ENCODE results near the gene FREM2.

FREM2 gene

DNA sequence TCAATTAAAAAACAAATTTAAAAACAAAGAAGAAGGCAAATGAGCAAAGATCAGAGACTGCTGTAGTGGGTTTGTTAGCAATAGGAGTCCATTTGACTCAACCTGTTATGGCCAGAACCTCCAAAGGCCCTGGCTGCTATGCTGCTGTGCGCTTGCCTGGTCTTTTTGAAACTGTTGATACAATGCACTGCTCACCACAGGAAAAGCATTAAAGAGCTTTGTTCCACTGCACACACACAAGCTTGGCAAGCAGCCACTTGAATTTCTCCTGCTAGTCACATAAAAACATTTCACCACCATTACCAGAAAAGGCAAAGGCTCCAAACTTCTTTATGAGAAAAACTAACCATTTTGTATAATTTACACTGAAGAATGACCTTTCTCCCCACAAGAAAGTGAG lies 132.2 kb downstream of the FREM2 start:
- Mint-ChIP-seq H3K27ac (no peak overlapping the region), H3K9me3 (no peaks in the 10 kb centered on the region), H3K4me1 (ENCODE audit: low read depth) (no peaks in the 10 kb centered on the region), H3K4me3 (no peak overlapping the region), H3K36me3 (ENCODE audit: low read depth) (no peaks in the 10 kb centered on the region), H3K27me3 (peaks cover 6% of the 10 kb centered on the region)
- no peak for DNase-seq

DNA sequence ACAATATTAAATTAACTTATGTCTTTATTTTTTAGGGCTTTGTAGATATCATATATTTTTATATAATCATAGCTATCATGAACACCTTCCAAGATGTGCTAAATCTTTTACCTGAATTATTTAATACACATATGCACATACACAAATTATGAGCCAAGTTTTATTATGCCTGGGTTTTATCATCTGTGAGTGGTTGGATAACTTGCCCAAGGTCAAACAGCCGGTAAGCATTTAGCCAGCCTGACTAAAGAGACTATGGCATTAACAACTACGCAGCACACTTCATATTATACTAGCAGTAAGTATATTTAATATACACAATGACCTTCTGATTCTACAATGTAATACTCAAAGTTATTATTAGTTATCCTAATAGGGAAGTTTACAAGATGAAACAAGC lies 132.7 kb downstream of the FREM2 start:
- H3K27ac Mint-ChIP-seq: no peak overlapping the region
- H3K36me3 Mint-ChIP-seq (ENCODE audit: low read depth): no peaks in the 10 kb centered on the region
- DNase-seq: no peak
- no peaks in the 10 kb centered on the region for H3K4me1 Mint-ChIP-seq (ENCODE audit: low read depth)
- peaks cover 6% of the 10 kb centered on the region for H3K27me3 Mint-ChIP-seq
- H3K4me3 Mint-ChIP-seq: no peak overlapping the region
- H3K9me3 Mint-ChIP-seq: no peaks in the 10 kb centered on the region

GRCh38 chr13:38821770-38822551 lies 135.1 kb downstream of the FREM2 start:
- Mint-ChIP-seq H3K27me3 (peaks cover 10% of the 10 kb centered on the region), H3K4me3 (no peak overlapping the region), H3K4me1 (ENCODE audit: low read depth) (no peaks in the 10 kb centered on the region), H3K27ac (no peak overlapping the region), H3K9me3 (no peaks in the 10 kb centered on the region), H3K36me3 (ENCODE audit: low read depth) (no peaks in the 10 kb centered on the region)
- no peak for DNase-seq

- DNase-seq: no peak
- Mint-ChIP-seq H3K4me3 (no peak overlapping the region), H3K27me3 (peaks cover 10% of the 10 kb centered on the region), H3K9me3 (no peaks in the 10 kb centered on the region), H3K36me3 (ENCODE audit: low read depth) (no peaks in the 10 kb centered on the region), H3K4me1 (ENCODE audit: low read depth) (no peaks in the 10 kb centered on the region), H3K27ac (no peak overlapping the region)
Measured at GRCh38 chr13:38824342-38824741, 137.5 kb downstream of the FREM2 start.

DNA sequence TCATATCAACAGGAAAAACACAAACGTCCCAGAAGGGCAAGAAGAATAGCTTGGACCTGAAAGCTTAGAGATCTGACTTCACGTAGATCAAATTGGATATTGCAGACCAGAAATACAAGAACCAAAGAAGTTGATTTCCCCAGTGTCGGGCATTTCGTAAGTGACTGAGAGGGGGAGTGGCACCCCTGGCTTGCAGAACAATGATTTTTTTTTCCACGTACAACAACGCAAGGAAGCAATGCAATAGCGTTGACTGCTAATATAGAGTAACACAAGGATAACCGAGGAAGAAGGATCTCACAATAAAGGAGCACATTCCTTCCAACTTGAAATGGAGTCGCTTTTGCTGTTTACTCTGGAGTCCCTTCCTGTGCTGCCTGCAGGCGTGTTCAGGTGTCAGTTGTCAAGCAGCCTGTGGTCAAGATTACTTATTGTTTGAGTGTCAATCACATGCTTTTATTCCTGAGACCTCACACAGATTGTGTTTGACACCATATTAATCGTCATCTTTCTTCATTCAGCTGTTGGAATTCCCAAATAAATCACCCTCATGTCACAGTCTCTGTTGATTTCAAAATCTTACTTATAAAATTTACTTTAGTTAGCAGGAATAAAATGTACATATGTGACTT lies 139.4 kb downstream of the FREM2 start:
- no peaks in the 10 kb centered on the region for H3K4me1 Mint-ChIP-seq (ENCODE audit: low read depth)
- H3K27ac Mint-ChIP-seq: no peak overlapping the region
- no peak for DNase-seq
- no peak overlapping the region for H3K4me3 Mint-ChIP-seq
- H3K27me3 Mint-ChIP-seq: peaks cover 10% of the 10 kb centered on the region
- H3K9me3 Mint-ChIP-seq: no peaks in the 10 kb centered on the region
- no peaks in the 10 kb centered on the region for H3K36me3 Mint-ChIP-seq (ENCODE audit: low read depth)

- Mint-ChIP-seq H3K27ac (no peak overlapping the region), H3K36me3 (ENCODE audit: low read depth) (no peaks in the 10 kb centered on the region), H3K4me1 (ENCODE audit: low read depth) (no peaks in the 10 kb centered on the region), H3K9me3 (no peaks in the 10 kb centered on the region), H3K4me3 (no peak overlapping the region), H3K27me3 (peaks cover 6% of the 10 kb centered on the region)
- DNase-seq: no peak
Measured at GRCh38 chr13:38830442-38831045, 143.7 kb downstream of the FREM2 start.

DNA sequence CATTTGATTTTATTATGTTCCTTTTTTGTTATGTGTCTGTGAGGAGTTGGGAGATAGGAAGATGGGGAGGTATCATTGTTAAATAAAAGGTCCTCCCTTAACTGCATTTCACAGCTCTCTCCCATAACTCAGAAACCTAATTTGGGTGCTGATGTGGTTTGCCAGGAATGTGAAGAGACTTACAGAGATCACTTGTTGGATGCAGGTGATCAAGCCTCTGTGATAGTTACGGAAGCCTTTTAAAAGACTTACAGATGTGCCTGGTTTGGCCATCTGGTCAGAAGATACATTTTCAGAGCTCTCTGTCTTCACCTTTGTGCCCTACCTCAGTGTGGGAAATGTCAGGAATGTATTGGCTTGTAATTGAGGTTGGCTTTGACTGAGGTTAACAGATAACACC lies 157.7 kb downstream of the FREM2 start:
- peaks cover 3% of the 10 kb centered on the region for H3K27me3 Mint-ChIP-seq

GRCh38 chr13:38848360-38848759 lies 161.5 kb downstream of the FREM2 start:
- H3K9me3 Mint-ChIP-seq: no peaks in the 10 kb centered on the region
- peaks cover 5% of the 10 kb centered on the region for H3K27me3 Mint-ChIP-seq
- no peak overlapping the region for H3K27ac Mint-ChIP-seq
- H3K4me1 Mint-ChIP-seq (ENCODE audit: low read depth): no peaks in the 10 kb centered on the region
- H3K4me3 Mint-ChIP-seq: no peak overlapping the region
- H3K36me3 Mint-ChIP-seq (ENCODE audit: low read depth): no peaks in the 10 kb centered on the region
- no peak for DNase-seq

More for the DNA sequence above, 157.7 kb downstream of the FREM2 start:
- Mint-ChIP-seq H3K27ac (no peak overlapping the region), H3K9me3 (no peaks in the 10 kb centered on the region), H3K36me3 (ENCODE audit: low read depth) (no peaks in the 10 kb centered on the region), H3K4me3 (no peak overlapping the region), H3K4me1 (ENCODE audit: low read depth) (no peaks in the 10 kb centered on the region)
- DNase-seq: no peak

GRCh38 chr13:38849315-38849714 lies 162.4 kb downstream of the FREM2 start:
- Mint-ChIP-seq H3K36me3 (ENCODE audit: low read depth) (no peaks in the 10 kb centered on the region), H3K27ac (no peak overlapping the region), H3K9me3 (no peaks in the 10 kb centered on the region), H3K4me3 (no peak overlapping the region), H3K4me1 (ENCODE audit: low read depth) (no peaks in the 10 kb centered on the region), H3K27me3 (peaks cover 6% of the 10 kb centered on the region)
- no peak for DNase-seq

DNA sequence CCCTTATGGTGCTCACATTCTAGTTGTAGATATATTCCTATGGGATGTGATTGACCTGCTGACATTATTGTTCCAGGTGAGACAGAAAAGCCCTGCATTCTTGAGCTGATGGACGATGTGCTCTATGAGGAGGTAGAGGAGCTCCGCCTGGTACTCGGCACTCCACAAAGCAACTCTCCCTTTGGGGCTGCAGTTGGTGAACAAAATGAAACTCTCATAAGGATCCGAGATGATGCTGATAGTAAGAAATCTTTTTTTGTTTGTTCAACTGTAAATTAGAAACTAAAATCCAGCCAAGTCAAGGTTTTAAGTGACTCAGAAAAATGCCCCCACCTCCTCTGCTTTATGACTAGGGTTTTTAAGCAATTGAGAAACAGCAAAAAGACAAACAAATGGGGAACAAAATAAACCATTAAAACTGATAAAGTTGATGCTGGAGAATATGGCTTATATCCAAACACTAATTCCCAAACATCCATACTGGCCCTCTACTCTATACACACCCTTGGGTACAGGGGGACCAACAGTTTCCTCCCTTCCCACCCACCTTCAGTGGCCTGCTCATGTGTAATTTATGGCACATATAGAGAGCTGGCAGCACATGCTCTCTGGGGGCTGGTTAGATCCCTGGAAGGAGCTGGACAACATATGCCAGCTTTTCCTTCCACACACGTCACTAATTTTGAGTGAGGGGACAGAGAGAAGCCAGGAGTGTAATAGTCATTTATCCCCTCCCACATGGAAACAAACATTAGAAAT lies 164.2 kb downstream of the FREM2 start:
- peaks cover 6% of the 10 kb centered on the region for H3K27me3 Mint-ChIP-seq
- H3K27ac Mint-ChIP-seq: no peak overlapping the region
- H3K36me3 Mint-ChIP-seq (ENCODE audit: low read depth): no peaks in the 10 kb centered on the region
- no peaks in the 10 kb centered on the region for H3K9me3 Mint-ChIP-seq
- no peak overlapping the region for H3K4me3 Mint-ChIP-seq
- H3K4me1 Mint-ChIP-seq (ENCODE audit: low read depth): no peaks in the 10 kb centered on the region
- no peak for DNase-seq

DNA sequence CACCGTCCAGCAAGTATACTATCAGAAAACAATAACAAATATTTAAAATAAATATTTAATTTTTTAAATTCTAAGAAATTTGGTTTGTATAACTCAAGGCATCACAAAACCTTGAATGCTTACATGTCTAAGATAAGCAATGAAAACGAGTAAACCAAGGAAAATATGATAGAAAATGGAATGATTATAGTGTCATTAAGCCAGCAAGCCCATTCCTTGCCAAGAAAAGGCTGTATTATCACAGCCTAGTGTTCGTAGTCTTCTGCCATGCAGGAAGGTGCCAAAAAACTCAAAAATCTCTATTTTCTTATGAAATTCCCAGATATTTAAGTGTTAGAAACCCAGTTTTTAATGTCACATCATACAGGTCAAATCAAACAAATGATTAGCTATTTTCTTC lies 167.3 kb downstream of the FREM2 start:
- Mint-ChIP-seq H3K4me3 (no peak overlapping the region), H3K4me1 (ENCODE audit: low read depth) (no peaks in the 10 kb centered on the region), H3K27me3 (peaks cover 6% of the 10 kb centered on the region), H3K27ac (no peak overlapping the region), H3K36me3 (ENCODE audit: low read depth) (no peaks in the 10 kb centered on the region), H3K9me3 (no peaks in the 10 kb centered on the region)
- no peak for DNase-seq

GRCh38 chr13:38856065-38856464 lies 169.2 kb downstream of the FREM2 start:
- no peaks in the 10 kb centered on the region for H3K9me3 Mint-ChIP-seq
- H3K27me3 Mint-ChIP-seq: peaks cover 2% of the 10 kb centered on the region
- H3K36me3 Mint-ChIP-seq (ENCODE audit: low read depth): no peaks in the 10 kb centered on the region
- no peak for DNase-seq
- H3K27ac Mint-ChIP-seq: no peak overlapping the region
- no peak overlapping the region for H3K4me3 Mint-ChIP-seq
- H3K4me1 Mint-ChIP-seq (ENCODE audit: low read depth): no peaks in the 10 kb centered on the region

- no peak for DNase-seq
- Mint-ChIP-seq H3K4me1 (ENCODE audit: low read depth) (no peaks in the 10 kb centered on the region), H3K27ac (no peak overlapping the region), H3K9me3 (no peaks in the 10 kb centered on the region), H3K4me3 (no peak overlapping the region), H3K36me3 (ENCODE audit: low read depth) (no peaks in the 10 kb centered on the region), H3K27me3 (peaks cover 2% of the 10 kb centered on the region)
Measured at GRCh38 chr13:38862443-38862842, 175.6 kb downstream of the FREM2 start.

DNA sequence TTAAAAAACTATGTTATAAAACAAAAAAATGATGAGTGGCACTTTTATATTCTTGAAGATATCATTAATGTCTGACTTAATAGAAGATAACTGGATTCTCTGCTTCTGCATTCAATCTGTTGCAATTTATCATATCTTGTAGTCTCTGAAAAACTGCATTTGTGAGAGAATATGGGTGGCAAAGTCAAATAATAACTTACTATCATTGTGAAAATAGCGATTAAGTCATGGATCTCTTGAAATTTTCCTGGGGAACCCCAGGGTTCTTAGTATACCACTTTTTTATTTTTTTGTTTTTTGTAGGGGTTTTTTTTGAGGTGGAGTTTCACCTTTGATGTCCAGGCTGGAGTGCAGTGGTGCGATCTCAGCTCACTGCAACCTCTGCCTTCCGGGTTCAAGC lies 176.7 kb downstream of the FREM2 start:
- Mint-ChIP-seq H3K36me3 (ENCODE audit: low read depth) (no peaks in the 10 kb centered on the region), H3K4me1 (ENCODE audit: low read depth) (no peaks in the 10 kb centered on the region), H3K4me3 (no peak overlapping the region), H3K27me3 (peaks cover 5% of the 10 kb centered on the region), H3K27ac (no peak overlapping the region), H3K9me3 (no peaks in the 10 kb centered on the region)
- DNase-seq: no peak

GRCh38 chr13:38866649-38867048 lies 179.8 kb downstream of the FREM2 start:
- no peaks in the 10 kb centered on the region for H3K9me3 Mint-ChIP-seq
- H3K36me3 Mint-ChIP-seq (ENCODE audit: low read depth): no peaks in the 10 kb centered on the region
- no peak for DNase-seq
- no peaks in the 10 kb centered on the region for H3K4me1 Mint-ChIP-seq (ENCODE audit: low read depth)
- H3K27ac Mint-ChIP-seq: no peak overlapping the region
- H3K4me3 Mint-ChIP-seq: no peak overlapping the region
- H3K27me3 Mint-ChIP-seq: peaks cover 15% of the 10 kb centered on the region
